ENCODE measurements around the gene IL6ST.

GRCh38 chr5:55904152-55904551, 90.6 kb downstream of the IL6ST start:
- TF ChIP-seq CTCF (conservative IDR thresholded peaks at IDR 0.05; ENCODE audit: low read length): no peak
- TF ChIP-seq EZH2phosphoT487 (IDR thresholded peaks at IDR 0.05; ENCODE audit: borderline replicate concordance): no peak

Data from Loucy (cell line).